Measurements from ENCODE around the gene DBNDD2. TPM values are rescaled to one million over a fixed set of nuclear protein-coding genes. Genes with fewer than 3 reads are reported as not detected.

The DBNDD2 gene
- total and polyA plus RNA-seq, 2 donors from 2014 or later: 50.7 to 51.5 TPM

- no peak for FAIRE-seq
- Histone ChIP-seq H3K27me3 (ENCODE audit: control insufficient read depth, insufficient read depth, low read length) (no peaks in the 10 kb centered on the region), H3K27ac (ENCODE audit: low read depth in 2 of 2, low read length in 2 of 2) (no peak overlapping the region), H3K9me3 (ENCODE audit: control insufficient read depth in 2 of 3, insufficient read depth in 1 of 3, low read length in 3 of 3) (no peaks in the 10 kb centered on the region), H3K4me3 (ENCODE audit: low read length in 3 of 3) (peak overlapping the region; percentile 71 to 84 (median 76)), H3K36me3 (ENCODE audit: control insufficient read depth in 2 of 3, insufficient read depth in 3 of 3, low read length in 3 of 3) (peaks cover 0 to 24% (median 23%) of the 10 kb centered on the region in 3 donors), H3K9ac (ENCODE audit: low read length in 3 of 3) (peak overlapping the region in 1 of 3 donors; percentile 63), H3K4me1 (ENCODE audit: control insufficient read depth in 2 of 3, insufficient read depth in 2 of 3, low read depth in 1 of 3, low read length in 3 of 3) (peaks cover 0 to 7% (median 6%) of the 10 kb centered on the region in 3 donors)
- intact Hi-C loops (cut with DNase I): no loop called here
- TF ChIP-seq CTCF (IDR thresholded peaks at IDR 0.05; ENCODE audit: borderline replicate concordance, extremely low read depth, insufficient read depth): no peak
- DNase-seq: no peak
These were observed 8.8 kb downstream of the DBNDD2 start for GRCh38 chr20:45416917-45417316.

- no peak overlapping the region for H3K4me3 ChIP-seq (ENCODE audit: low read length in 3 of 3)
- TF ChIP-seq CTCF (IDR thresholded peaks at IDR 0.05; ENCODE audit: borderline replicate concordance, extremely low read depth, insufficient read depth): no peak
- no peak for DNase-seq
- H3K4me1 ChIP-seq (ENCODE audit: control insufficient read depth in 2 of 3, insufficient read depth in 2 of 3, low read depth in 1 of 3, low read length in 3 of 3): peaks cover 0 to 7% (median 6%) of the 10 kb centered on the region in 3 donors
- FAIRE-seq: no peak
- no peak overlapping the region for H3K9ac ChIP-seq (ENCODE audit: low read length in 3 of 3)
- H3K9me3 ChIP-seq (ENCODE audit: control insufficient read depth in 2 of 3, insufficient read depth in 1 of 3, low read length in 3 of 3): no peaks in the 10 kb centered on the region
- no peak overlapping the region for H3K27ac ChIP-seq (ENCODE audit: low read depth in 2 of 2, low read length in 2 of 2)
- H3K27me3 ChIP-seq (ENCODE audit: control insufficient read depth, insufficient read depth, low read length): no peaks in the 10 kb centered on the region
- peaks cover 0 to 34% (median 29%) of the 10 kb centered on the region in 3 donors for H3K36me3 ChIP-seq (ENCODE audit: control insufficient read depth in 2 of 3, insufficient read depth in 3 of 3, low read length in 3 of 3)
- intact Hi-C loops (cut with DNase I): no loop called here
These were observed 11.4 kb downstream of the DBNDD2 start for GRCh38 chr20:45419188-45420091.

GRCh38 chr20:45420125-45420524 lies 12.0 kb downstream of the DBNDD2 start:
- intact Hi-C loops (cut with DNase I): no loop called here
- no peak for TF ChIP-seq CTCF (IDR thresholded peaks at IDR 0.05; ENCODE audit: borderline replicate concordance, extremely low read depth, insufficient read depth)
- Histone ChIP-seq H3K27ac (ENCODE audit: low read depth in 2 of 2, low read length in 2 of 2) (no peak overlapping the region), H3K4me1 (ENCODE audit: control insufficient read depth in 2 of 3, insufficient read depth in 2 of 3, low read depth in 1 of 3, low read length in 3 of 3) (peaks cover 0 to 6% (median 5%) of the 10 kb centered on the region in 3 donors), H3K9ac (ENCODE audit: low read length in 3 of 3) (no peak overlapping the region), H3K27me3 (ENCODE audit: control insufficient read depth, insufficient read depth, low read length) (no peaks in the 10 kb centered on the region), H3K36me3 (ENCODE audit: control insufficient read depth in 2 of 3, insufficient read depth in 3 of 3, low read length in 3 of 3) (peaks cover 0 to 35% (median 29%) of the 10 kb centered on the region in 3 donors), H3K9me3 (ENCODE audit: control insufficient read depth in 2 of 3, insufficient read depth in 1 of 3, low read length in 3 of 3) (no peaks in the 10 kb centered on the region), H3K4me3 (ENCODE audit: low read length in 3 of 3) (no peak overlapping the region)
- DNase-seq: no peak
- FAIRE-seq: no peak

Measured in kidney (tissue), 14 donors.